ENCODE measurements around the gene CNOT2. TPM values are rescaled to one million over a fixed set of nuclear protein-coding genes. Genes with fewer than 3 reads are reported as not detected.
A peak's percentile ranks its signal among the peaks of the same experiment; 100 is the strongest.

Gene CNOT2
- total RNA-seq, 1 donor from 2014 or later = 121 TPM

GRCh38 chr12:70254225-70254624 lies 11.0 kb downstream of the CNOT2 start:
- no peak for DNase-seq
- H3K27ac Mint-ChIP-seq (ENCODE audit: unreplicated experiment) = peak overlapping the region; percentile 74
- no peaks in the 10 kb centered on the region for H3K27me3 Mint-ChIP-seq (ENCODE audit: unreplicated experiment)
- no peak for TF ChIP-seq CTCF (IDR thresholded peaks at IDR 0.05; ENCODE audit: partially characterized antibody, unreplicated experiment)
- H3K4me1 Mint-ChIP-seq (ENCODE audit: low read depth, unreplicated experiment) = peaks cover 31% of the 10 kb centered on the region
- H3K9me3 Mint-ChIP-seq (ENCODE audit: unreplicated experiment) = peaks cover 1% of the 10 kb centered on the region
- H3K36me3 Mint-ChIP-seq (ENCODE audit: unreplicated experiment) = no peaks in the 10 kb centered on the region
- H3K4me3 Mint-ChIP-seq (ENCODE audit: unreplicated experiment) = no peak overlapping the region

- H3K9me3 Mint-ChIP-seq (ENCODE audit: unreplicated experiment) = peaks cover 1% of the 10 kb centered on the region
- H3K27ac Mint-ChIP-seq (ENCODE audit: unreplicated experiment) = peak overlapping the region; percentile 74
- H3K27me3 Mint-ChIP-seq (ENCODE audit: unreplicated experiment) = no peaks in the 10 kb centered on the region
- no peak for TF ChIP-seq CTCF (IDR thresholded peaks at IDR 0.05; ENCODE audit: partially characterized antibody, unreplicated experiment)
- H3K36me3 Mint-ChIP-seq (ENCODE audit: unreplicated experiment) = no peaks in the 10 kb centered on the region
- H3K4me3 Mint-ChIP-seq (ENCODE audit: unreplicated experiment) = no peak overlapping the region
- DNase-seq = no peak
- H3K4me1 Mint-ChIP-seq (ENCODE audit: low read depth, unreplicated experiment) = peaks cover 32% of the 10 kb centered on the region
Measured at GRCh38 chr12:70254846-70255245, 11.6 kb downstream of the CNOT2 start.

DNA sequence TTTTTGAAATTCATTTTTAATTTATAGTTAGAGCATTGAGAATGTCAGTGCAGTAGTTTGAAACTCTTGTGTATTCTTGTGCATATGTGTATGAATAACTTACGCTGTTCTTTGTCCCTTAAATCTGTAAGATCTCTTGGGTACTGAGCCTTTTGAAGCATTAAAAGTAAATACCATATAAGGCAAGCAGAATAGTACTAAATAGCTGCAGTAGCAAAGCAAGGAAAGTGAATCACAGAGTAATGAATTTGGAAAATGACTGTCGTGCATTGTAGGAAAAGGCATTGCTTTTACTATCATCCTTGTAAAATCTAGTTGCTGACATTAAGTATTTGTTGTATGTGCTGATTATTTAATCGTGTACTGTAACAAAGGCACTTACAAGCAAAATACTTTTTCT lies 12.1 kb downstream of the CNOT2 start:
- no peak for TF ChIP-seq CTCF (IDR thresholded peaks at IDR 0.05; ENCODE audit: partially characterized antibody, unreplicated experiment)
- DNase-seq = no peak
- Mint-ChIP-seq H3K9me3 (ENCODE audit: unreplicated experiment) (peaks cover 1% of the 10 kb centered on the region), H3K27ac (ENCODE audit: unreplicated experiment) (peak overlapping the region; percentile 74), H3K27me3 (ENCODE audit: unreplicated experiment) (no peaks in the 10 kb centered on the region), H3K36me3 (ENCODE audit: unreplicated experiment) (no peaks in the 10 kb centered on the region), H3K4me3 (ENCODE audit: unreplicated experiment) (no peak overlapping the region), H3K4me1 (ENCODE audit: low read depth, unreplicated experiment) (peaks cover 31% of the 10 kb centered on the region)

- DNase-seq = no peak
- H3K27me3 Mint-ChIP-seq (ENCODE audit: unreplicated experiment) = no peaks in the 10 kb centered on the region
- H3K27ac Mint-ChIP-seq (ENCODE audit: unreplicated experiment) = peak overlapping the region; percentile 33
- peaks cover 19% of the 10 kb centered on the region for H3K4me1 Mint-ChIP-seq (ENCODE audit: low read depth, unreplicated experiment)
- no peaks in the 10 kb centered on the region for H3K36me3 Mint-ChIP-seq (ENCODE audit: unreplicated experiment)
- H3K4me3 Mint-ChIP-seq (ENCODE audit: unreplicated experiment) = no peak overlapping the region
- H3K9me3 Mint-ChIP-seq (ENCODE audit: unreplicated experiment) = peaks cover 1% of the 10 kb centered on the region
- no peak for TF ChIP-seq CTCF (IDR thresholded peaks at IDR 0.05; ENCODE audit: partially characterized antibody, unreplicated experiment)
Measured at GRCh38 chr12:70258605-70259403, 15.6 kb downstream of the CNOT2 start.

- Mint-ChIP-seq H3K27me3 (ENCODE audit: unreplicated experiment) (no peaks in the 10 kb centered on the region), H3K9me3 (ENCODE audit: unreplicated experiment) (peaks cover 1% of the 10 kb centered on the region), H3K4me3 (ENCODE audit: unreplicated experiment) (no peak overlapping the region), H3K36me3 (ENCODE audit: unreplicated experiment) (no peaks in the 10 kb centered on the region), H3K4me1 (ENCODE audit: low read depth, unreplicated experiment) (peaks cover 23% of the 10 kb centered on the region), H3K27ac (ENCODE audit: unreplicated experiment) (no peak overlapping the region)
- no peak for TF ChIP-seq CTCF (IDR thresholded peaks at IDR 0.05; ENCODE audit: partially characterized antibody, unreplicated experiment)
- DNase-seq = no peak
Measured at GRCh38 chr12:70260646-70261045, 17.4 kb downstream of the CNOT2 start.
